GM10266 (cell line): Measurements from ENCODE around the gene RABEPK.
"Not testable (repeated sequence)": the region's sequence is repeated elsewhere in the genome, so short reads cannot be mapped to it uniquely, and the experiment has no call there.

Experiments used
- DNase-seq: peaks from one replicate; pipeline ENCODE4 v3.0.0; 2012; ENCODE audit errors: extremely low spot score
- CTCF ChIP-seq: IDR thresholded peaks from 2 replicates; pipeline ENCODE4 v1.5.1; 2012; ENCODE audit warnings: mild to moderate bottlenecking, low read depth; ENCODE audit not compliant: control insufficient read depth, insufficient read depth; ENCODE audit errors: missing control alignments

The RABEPK gene

GRCh38 chr9:125166762-125167161, 33.6 kb upstream of the RABEPK start:
- DNase-seq = no peak
- no peak for TF ChIP-seq CTCF

GRCh38 chr9:125169895-125170294, 30.4 kb upstream of the RABEPK start:
- no peak for DNase-seq
- TF ChIP-seq CTCF = no peak

- DNase-seq = no peak
- no peak for TF ChIP-seq CTCF
These were observed 28.1 kb upstream of the RABEPK start for GRCh38 chr9:125172031-125172755.

- no peak for TF ChIP-seq CTCF
These were observed 23.7 kb upstream of the RABEPK start for GRCh38 chr9:125176636-125177035.

GRCh38 chr9:125177888-125178287, 22.5 kb upstream of the RABEPK start:
- TF ChIP-seq CTCF = no peak
- DNase-seq = no peak

More at GRCh38 chr9:125176636-125177035, 23.7 kb upstream of the RABEPK start:
- no peak for DNase-seq

- DNase-seq = not testable (repeated sequence)
These were observed 20.6 kb upstream of the RABEPK start for GRCh38 chr9:125179776-125180175.

- no peak for TF ChIP-seq CTCF
- no peak for DNase-seq
These were observed 19.5 kb upstream of the RABEPK start for GRCh38 chr9:125180876-125181275.

- DNase-seq = not testable (repeated sequence)
These were observed 18.6 kb upstream of the RABEPK start for GRCh38 chr9:125181756-125182155.
